ENCODE measurements around the gene MATN1. TPM values are rescaled to one million over a fixed set of nuclear protein-coding genes. Genes with fewer than 3 reads are reported as not detected.

MATN1 gene
- total and polyA plus RNA-seq, 2 of the 4 experiments (the other 2 are of a cell fraction): 0.27 TPM; not detected in 1

DNA sequence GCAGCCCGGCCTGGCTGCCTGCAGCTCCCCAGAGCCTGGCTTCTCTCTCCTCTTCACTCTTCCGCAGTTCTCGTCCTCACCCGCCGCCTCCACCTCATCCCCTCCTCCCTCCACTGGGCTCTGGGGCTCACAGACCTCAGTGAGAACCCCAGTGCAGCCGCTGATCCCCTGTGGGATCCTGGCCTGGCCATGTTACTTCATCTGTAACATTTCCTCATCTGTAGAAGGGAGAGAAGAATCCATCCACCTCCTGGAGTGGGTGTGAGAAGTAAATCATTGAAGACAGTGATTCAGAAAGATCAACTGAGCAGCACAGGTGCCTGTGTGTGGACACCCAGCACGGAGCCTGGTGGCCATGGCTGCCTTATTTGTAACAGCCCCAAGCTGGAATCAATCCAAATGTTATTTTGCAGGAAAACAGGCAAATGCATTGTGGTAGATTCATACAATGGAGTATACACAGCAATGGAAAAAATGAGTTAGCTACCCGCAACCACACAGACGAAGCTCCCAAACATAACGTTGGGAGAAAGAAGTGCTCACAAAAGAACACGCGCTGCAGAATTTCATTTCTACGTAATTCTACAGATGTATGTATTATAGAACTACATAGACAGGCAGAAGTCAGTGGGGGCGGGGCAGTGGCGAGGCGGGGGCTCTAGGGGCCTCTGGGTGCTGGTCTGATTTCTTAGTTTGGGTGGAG lies 25.5 kb upstream of the MATN1 start:
- CTCF ChIA-PET: no interaction called here
- in situ Hi-C loops (cut with MboI; ENCODE audit: low sequenced_read_pairs): no loop called here
- no peak for TF ChIP-seq POLR2A (IDR thresholded peaks at IDR 0.05; ENCODE audit: low read depth, low read length)
- TF ChIP-seq RFX5 (IDR thresholded peaks at IDR 0.05; ENCODE audit: low read depth, low read length): no peak
- TF ChIP-seq RAD21 (IDR thresholded peaks at IDR 0.05; ENCODE audit: low read length): no peak
- no peak for TF ChIP-seq RCOR1 (IDR thresholded peaks at IDR 0.05; ENCODE audit: insufficient replicate concordance, low read length)
- TF ChIP-seq, protein P1, sequence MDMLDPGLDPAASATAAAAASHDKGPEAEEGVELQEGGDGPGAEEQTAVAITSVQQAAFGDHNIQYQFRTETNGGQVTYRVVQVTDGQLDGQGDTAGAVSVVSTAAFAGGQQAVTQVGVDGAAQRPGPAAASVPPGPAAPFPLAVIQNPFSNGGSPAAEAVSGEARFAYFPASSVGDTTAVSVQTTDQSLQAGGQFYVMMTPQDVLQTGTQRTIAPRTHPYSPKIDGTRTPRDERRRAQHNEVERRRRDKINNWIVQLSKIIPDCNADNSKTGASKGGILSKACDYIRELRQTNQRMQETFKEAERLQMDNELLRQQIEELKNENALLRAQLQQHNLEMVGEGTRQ (IDR thresholded peaks at IDR 0.05; ENCODE audit: low read depth, low read length): no peak
- no peak for TF ChIP-seq MAFK (IDR thresholded peaks at IDR 0.05; ENCODE audit: low read depth, low read length)
- no peak for TF ChIP-seq MAZ (IDR thresholded peaks at IDR 0.05; ENCODE audit: borderline replicate concordance, low read depth, low read length)
- TF ChIP-seq, protein P2, sequence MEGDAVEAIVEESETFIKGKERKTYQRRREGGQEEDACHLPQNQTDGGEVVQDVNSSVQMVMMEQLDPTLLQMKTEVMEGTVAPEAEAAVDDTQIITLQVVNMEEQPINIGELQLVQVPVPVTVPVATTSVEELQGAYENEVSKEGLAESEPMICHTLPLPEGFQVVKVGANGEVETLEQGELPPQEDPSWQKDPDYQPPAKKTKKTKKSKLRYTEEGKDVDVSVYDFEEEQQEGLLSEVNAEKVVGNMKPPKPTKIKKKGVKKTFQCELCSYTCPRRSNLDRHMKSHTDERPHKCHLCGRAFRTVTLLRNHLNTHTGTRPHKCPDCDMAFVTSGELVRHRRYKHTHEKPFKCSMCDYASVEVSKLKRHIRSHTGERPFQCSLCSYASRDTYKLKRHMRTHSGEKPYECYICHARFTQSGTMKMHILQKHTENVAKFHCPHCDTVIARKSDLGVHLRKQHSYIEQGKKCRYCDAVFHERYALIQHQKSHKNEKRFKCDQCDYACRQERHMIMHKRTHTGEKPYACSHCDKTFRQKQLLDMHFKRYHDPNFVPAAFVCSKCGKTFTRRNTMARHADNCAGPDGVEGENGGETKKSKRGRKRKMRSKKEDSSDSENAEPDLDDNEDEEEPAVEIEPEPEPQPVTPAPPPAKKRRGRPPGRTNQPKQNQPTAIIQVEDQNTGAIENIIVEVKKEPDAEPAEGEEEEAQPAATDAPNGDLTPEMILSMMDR (conservative IDR thresholded peaks at IDR 0.05; ENCODE audit: low read depth, low read length): no peak
- no peak for TF ChIP-seq SMC3 (IDR thresholded peaks at IDR 0.05; ENCODE audit: low read depth, low read length)
- no peak for TF ChIP-seq FOS (IDR thresholded peaks at IDR 0.05; ENCODE audit: low read depth, low read length)
- no peak for TF ChIP-seq CHD1 (IDR thresholded peaks at IDR 0.05; ENCODE audit: low read depth, low read length)
- TF ChIP-seq NFE2L2 (IDR thresholded peaks at IDR 0.05; ENCODE audit: low read depth, low read length): no peak
- no peak for TF ChIP-seq MXI1 (IDR thresholded peaks at IDR 0.05; ENCODE audit: borderline replicate concordance, low read depth, low read length)
- no peak for TF ChIP-seq BHLHE40 (IDR thresholded peaks at IDR 0.05; ENCODE audit: low read depth, low read length)
- TF ChIP-seq, protein P3, sequence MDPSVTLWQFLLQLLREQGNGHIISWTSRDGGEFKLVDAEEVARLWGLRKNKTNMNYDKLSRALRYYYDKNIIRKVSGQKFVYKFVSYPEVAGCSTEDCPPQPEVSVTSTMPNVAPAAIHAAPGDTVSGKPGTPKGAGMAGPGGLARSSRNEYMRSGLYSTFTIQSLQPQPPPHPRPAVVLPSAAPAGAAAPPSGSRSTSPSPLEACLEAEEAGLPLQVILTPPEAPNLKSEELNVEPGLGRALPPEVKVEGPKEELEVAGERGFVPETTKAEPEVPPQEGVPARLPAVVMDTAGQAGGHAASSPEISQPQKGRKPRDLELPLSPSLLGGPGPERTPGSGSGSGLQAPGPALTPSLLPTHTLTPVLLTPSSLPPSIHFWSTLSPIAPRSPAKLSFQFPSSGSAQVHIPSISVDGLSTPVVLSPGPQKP (IDR thresholded peaks at IDR 0.05; ENCODE audit: borderline replicate concordance, low read depth, low read length): no peak

More for the DNA sequence above, 25.5 kb upstream of the MATN1 start:
- ATAC-seq (ENCODE audit: low read depth) (peak; percentile 21), DNase-seq (no peak)
- H4K20me1 ChIP-seq (ENCODE audit: insufficient read depth, low read length): no peaks in the 10 kb centered on the region
- H3K27me3 ChIP-seq (ENCODE audit: control insufficient read depth, insufficient read depth, low read length): peaks cover 8% of the 10 kb centered on the region
- peak overlapping the region; percentile 84 for H3K4ac ChIP-seq (ENCODE audit: low read depth, low read length)
- no peak overlapping the region for H3K56ac ChIP-seq (ENCODE audit: extremely low read depth, insufficient read depth, low read length)
- H3K18ac ChIP-seq (ENCODE audit: low read depth, low read length): peak overlapping the region; percentile 46; the same call in 1 of the 2 replicates
- peak overlapping the region; percentile 39 for H2AFZ ChIP-seq (replicated peaks; ENCODE audit: low read length, poor library complexity)
- 0 out of 2 replicates have a peak overlapping the region, but pooled peaks have one; percentile 82 for H4K91ac ChIP-seq (ENCODE audit: insufficient read depth, low read depth, low read length)
- H3K27ac ChIP-seq (ENCODE audit: insufficient read depth, low read length): no peak overlapping the region
- dilution Hi-C loops (cut with HindIII; ENCODE audit: low sequenced_read_pairs, unreplicated experiment): no loop called here
- no peaks in the 10 kb centered on the region for H3K9me3 ChIP-seq (ENCODE audit: control insufficient read depth, insufficient read depth, low read length)
- POLR2A ChIA-PET (ENCODE audit: unreplicated experiment): no interaction called here
- peaks cover 5% of the 10 kb centered on the region; the same call in 1 of the 2 replicates for H3K9me1 ChIP-seq (ENCODE audit: insufficient read depth, low read length)
- peak overlapping the region; percentile 94 for H2AK9ac ChIP-seq (replicated peaks; ENCODE audit: low read depth, low read length, poor library complexity)
- H4K8ac ChIP-seq (ENCODE audit: low read depth in 2 of 2, low read length in 2 of 2): peak overlapping the region in 1 of 2 experiments; percentile 77; a peak in 3 of 4 replicates
- peaks cover 6% of the 10 kb centered on the region for H3K4me1 ChIP-seq (ENCODE audit: control insufficient read depth, insufficient read depth, low read length)
- no peak overlapping the region for H3K4me3 ChIP-seq (ENCODE audit: insufficient read depth, low read depth, low read length)
- no peak overlapping the region for H3K23ac ChIP-seq (ENCODE audit: low read depth, low read length)
- peak overlapping the region; percentile 81 for H2BK120ac ChIP-seq (ENCODE audit: low read depth, low read length)
- intact Hi-C loops (cut with micrococcal nuclease): no loop called here
- 38% methylated on average over 1 of the region's 16 CpGs; no CpG with 5 or more reads in 1 of the 2 experiments for WGBS, 2 experiments (ENCODE audit: extremely low coverage in 2 of 2, insufficient read length in 1 of 2)
- H3K9ac ChIP-seq (ENCODE audit: low read depth, low read length): no peak overlapping the region
- no TSS peak for BruUV-seq (replicated peaks)
- H2BK20ac ChIP-seq (ENCODE audit: low read depth, low read length): peak overlapping the region; percentile 91; the same call in 1 of the 2 replicates
- H3K79me1 ChIP-seq (ENCODE audit: low read depth in 1 of 2, low read length in 2 of 2): no peaks in the 10 kb centered on the region
- no peak overlapping the region for H3K4me2 ChIP-seq (ENCODE audit: low read depth, low read length)
- H2BK15ac ChIP-seq (ENCODE audit: low read depth, low read length): no peak overlapping the region; the same call in 2 of the 3 replicates
- peak overlapping the region; percentile 72 for H2BK5ac ChIP-seq (ENCODE audit: low read depth, low read length, poor library complexity, severe bottlenecking)
- H3K36me3 ChIP-seq (ENCODE audit: control insufficient read depth, insufficient read depth, low read length): no peaks in the 10 kb centered on the region
- 0 out of 2 replicates have a peak overlapping the region, but pooled peaks have one; percentile 19 for H3K14ac ChIP-seq (replicated peaks; ENCODE audit: low read depth, low read length)
- peak overlapping the region; percentile 96 for H4K5ac ChIP-seq (ENCODE audit: low read depth, low read length)
- no peak overlapping the region for H2AK5ac ChIP-seq (ENCODE audit: low read depth, low read length)

Data from IMR-90 (cell line).